ENCODE measurements around the gene MAP4K3.
A peak's percentile ranks its signal among the peaks of the same experiment; 100 is the strongest.

Gene MAP4K3

GRCh38 chr2:39443009-39443408, 5.9 kb upstream of the MAP4K3 start:
- DNase-seq (ENCODE audit: low read depth), result no peak

- DNase-seq (ENCODE audit: low read depth), result peak; percentile 59
Measured at GRCh38 chr2:39437522-39438296, 624 bp upstream of the MAP4K3 start.

DNA sequence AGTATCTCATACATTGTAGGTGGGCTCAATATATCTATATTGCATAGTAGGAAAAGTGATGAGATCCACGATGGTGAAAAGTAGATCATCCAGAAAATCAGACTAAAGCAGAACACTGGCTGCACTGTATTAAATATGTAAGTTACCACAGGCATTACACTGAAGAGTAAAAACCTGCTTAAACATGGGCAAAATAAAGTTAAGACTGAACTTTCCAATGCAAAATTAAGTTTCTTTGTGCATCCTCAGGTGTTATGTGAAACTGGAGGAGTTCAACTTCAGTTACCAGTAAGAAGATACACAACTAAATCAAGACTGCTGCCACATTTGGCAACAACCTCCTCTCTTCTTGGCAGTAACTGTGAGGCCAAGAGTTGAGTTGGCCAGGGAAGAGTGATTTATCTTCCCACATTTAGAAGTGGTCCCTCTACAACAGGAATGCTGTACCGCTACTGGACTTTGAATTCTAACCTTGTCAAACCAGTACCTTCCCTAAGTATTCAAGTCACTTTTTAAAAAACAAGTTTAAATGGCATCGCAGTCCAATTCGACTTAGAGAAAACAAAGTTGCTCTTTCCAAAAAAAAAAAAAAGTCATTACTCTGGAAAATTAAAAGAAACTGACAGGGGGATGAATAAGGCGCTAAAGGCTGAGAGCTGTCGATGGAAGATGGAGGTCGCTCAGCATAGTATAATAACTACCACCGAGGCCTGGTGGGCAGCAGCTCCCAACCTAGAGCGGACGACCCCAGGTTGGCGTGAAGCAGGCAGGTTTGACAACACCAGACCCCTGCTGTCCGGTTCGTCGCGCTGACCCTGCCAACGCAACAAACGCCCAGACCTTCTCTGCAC, 1.1 kb downstream of the MAP4K3 start:
- DNase-seq (ENCODE audit: low read depth), result peak; percentile 44

DNA sequence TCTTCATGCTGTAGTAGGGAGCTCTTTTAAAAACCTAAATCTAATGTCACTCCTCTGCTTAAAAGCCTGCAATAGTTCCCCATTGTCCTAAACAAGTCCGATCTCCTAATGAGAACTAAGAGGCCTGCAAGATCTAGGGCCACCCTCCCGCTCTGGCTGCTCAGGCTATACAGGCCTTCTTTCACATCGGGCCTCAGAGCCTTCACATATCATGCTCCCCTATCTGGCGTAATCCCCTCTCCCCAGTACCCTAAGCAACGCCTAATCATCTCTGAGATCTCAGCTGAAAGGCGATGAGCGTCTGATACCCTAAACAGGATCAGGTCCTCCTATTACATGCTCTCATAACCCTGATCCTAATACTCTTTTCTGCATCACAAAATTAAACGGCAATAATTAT, 1.9 kb downstream of the MAP4K3 start:
- DNase-seq (ENCODE audit: low read depth), result peak; percentile 42

- DNase-seq (ENCODE audit: low read depth), result no peak
Measured at GRCh38 chr2:39434233-39434897, 2.7 kb downstream of the MAP4K3 start.

DNA sequence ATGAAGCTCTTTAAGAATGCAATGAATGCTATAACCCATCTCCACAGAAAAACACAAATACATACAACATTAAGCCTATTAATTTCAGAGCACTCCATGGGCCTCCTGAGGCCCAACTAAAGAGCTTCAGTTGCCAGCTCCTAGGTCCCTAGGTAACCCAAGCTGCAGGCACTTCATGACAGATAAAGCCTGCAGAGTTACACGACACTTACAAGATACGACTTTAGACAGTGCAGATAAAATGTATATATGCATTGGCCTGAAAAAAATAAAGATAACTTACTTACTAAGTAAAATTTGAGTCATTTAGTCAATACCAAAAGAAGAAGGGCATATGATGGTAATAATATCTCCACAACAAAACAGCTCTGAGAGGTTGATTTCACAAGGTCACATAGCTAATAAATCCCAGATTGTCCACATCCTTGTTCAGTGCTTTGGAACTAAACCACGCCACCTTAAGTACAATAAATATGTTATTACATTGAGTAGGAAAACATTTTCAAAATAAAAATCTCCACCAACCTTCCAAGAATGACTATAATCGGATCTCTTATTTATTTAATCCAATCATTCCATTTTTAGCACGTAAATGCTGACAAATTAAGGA, 3.4 kb downstream of the MAP4K3 start:
- DNase-seq (ENCODE audit: low read depth), result no peak

DNA sequence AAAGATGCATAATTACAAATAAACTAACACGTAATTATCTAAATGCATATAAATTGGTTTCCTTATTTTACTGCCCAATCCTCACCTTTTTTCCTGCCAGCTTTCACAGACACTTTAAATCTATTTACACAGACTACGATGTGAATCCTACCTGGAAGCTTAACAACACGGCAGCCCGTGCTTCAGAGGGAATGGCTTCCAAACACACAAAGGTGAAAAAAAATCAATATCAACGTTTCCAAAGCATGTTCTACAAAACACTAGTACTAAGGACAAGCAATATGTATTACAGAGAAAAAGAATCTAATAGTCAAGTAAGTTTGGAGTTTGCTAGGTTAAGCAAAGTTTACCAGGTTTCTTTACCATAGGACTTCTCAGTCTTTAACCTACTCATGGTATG, 4.4 kb downstream of the MAP4K3 start:
- no peak for DNase-seq (ENCODE audit: low read depth)

DNA sequence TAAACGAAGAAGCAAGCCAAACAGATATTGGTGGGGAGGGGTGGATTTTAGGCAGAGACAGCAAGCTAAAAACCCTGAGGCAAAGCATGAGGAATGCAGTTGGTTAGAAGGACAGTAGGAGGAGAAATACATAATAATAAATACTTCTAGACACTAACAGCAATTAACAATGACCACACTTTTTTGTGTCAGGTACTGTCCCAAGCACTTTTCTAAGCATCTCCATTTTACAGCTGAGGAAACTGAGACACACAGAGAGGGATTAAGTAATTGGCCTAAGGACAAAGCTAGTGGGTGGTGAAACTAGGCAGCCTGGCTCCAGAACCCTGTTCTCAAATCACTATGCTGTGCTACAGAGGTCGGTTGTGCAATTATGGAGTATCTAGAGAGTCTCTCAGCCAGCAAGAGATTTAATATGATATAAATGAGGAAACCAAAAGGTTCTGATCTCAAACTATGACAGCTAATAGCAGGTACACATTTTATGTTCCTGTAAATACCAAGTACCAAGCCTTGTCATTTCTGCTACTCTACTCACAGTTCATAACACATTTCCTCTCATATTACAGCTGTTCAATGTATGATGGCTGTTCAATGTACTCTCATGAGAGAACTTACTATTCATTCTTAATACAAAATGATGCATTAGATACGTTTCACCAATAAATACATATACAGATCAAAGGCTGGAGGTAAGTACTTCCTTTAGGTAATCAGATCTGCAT, 5.3 kb downstream of the MAP4K3 start:
- DNase-seq (ENCODE audit: low read depth), result peak; percentile 42

DNA sequence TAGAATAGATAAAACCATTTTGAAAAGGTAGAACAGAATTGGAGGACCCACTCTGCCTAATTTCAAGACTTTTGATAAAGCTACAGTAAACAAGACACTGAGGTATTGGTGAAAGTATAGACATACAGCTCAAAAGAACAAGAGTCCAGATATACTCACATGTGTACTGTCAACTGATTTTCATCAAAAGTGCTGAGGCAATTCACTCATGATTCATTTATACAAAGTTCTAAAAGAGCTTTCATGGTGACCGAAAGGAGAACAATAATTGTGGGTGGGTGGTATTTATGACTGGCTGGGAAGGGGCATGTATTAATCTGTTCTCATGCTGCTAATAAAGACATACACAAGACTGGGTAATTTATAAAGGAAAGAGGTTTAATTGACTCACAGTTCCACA, 7.3 kb downstream of the MAP4K3 start:
- DNase-seq (ENCODE audit: low read depth), result no peak

DNA sequence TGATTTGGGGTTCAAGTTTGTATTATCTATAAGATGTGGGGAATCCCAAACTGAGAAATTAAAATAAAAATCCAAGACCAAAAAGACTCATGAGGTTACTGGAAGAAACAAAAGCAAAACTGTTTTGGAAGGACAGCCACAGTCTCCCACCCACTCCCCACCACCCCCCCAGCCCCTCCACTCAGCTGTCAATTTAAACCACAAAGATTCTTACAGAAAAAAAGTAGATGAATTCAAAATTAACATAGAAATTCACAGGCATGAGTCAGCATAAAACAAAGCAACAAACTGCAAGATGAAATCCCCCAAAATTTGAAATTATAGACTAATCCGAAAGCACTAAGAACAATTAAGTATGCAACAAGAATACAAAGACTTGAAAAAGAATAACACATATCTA, 12.1 kb downstream of the MAP4K3 start:
- DNase-seq (ENCODE audit: low read depth), result no peak

GRCh38 chr2:39422700-39423099, 14.4 kb downstream of the MAP4K3 start:
- no peak for DNase-seq (ENCODE audit: low read depth)

DNA sequence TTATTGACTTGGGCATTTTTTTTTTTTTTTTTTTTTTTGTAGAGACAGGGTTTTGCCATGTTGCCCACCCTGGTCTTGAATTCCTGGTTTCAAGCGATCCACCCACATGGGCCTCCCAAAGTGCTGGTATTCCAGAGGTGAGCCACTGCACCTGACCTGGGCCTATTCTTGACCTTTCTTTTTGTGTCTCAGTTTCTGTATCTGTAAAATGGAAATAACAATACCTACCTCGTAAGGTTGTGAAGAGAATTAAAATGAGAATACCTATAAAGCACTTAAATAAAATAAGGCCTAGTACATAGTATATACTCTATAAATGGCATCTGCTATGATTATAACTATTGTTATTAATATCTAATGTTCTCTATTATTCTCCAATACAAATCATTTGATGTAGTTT, 15.7 kb downstream of the MAP4K3 start:
- no peak for DNase-seq (ENCODE audit: low read depth)

- DNase-seq (ENCODE audit: low read depth), result peak; percentile 44
Measured at GRCh38 chr2:39419282-39420223, 17.5 kb downstream of the MAP4K3 start.

GRCh38 chr2:39418491-39418890, 18.6 kb downstream of the MAP4K3 start:
- DNase-seq (ENCODE audit: low read depth), result no peak

DNA sequence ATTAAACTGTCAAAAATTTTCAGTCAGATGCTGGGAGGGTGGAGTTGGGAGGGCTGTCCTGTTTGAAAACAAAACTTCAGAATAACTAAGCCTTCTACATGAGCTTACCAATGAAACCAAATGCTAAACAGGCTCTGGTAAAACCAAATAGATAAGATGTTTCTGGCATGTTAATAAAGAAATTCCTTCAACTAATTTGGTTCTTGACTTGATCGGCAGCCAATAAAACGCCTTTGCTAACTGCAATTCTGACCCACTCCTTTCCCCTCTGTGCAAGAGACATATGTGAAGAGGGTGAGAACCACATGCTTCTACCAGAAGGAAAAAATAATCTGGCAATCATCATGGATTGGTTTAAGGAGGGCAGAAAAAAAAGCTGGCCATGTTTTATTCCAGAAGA, 20.9 kb downstream of the MAP4K3 start:
- no peak for DNase-seq (ENCODE audit: low read depth)

GRCh38 chr2:39413063-39413737, 23.9 kb downstream of the MAP4K3 start:
- DNase-seq (ENCODE audit: low read depth), result no peak

DNA sequence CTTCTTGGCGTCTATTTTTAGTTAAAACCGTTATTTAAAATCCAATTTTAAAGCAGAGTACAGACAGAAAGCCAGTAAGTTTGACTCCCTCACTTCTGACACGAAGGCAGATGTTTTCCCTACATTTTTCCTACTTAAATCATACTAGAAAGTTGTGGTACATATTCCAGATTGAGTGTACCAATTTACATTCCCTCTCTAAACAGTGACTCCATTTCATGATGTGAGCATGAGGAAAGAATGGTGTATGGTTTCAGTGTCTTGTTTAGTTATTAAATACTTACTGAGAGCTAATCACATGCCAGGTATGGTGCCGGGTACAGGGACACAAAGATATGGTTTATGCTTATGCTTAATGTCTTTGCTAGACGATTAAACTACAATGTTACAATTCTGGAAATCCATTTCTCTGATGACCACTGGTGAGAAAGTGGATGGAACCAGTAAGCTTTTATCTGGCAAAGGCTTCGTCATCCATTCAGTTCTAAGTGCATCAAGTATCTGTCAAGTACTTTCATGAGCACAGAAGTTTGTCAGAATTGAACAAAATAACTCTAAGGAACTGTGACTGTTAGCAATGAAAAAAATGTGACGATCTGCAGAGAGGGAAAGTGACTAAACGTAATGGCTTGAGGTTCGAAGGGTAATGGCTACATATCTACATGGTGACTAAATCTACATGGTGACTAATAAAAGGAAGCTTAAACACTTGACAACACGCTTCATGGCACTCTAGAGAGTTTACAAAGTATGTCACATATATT, 25.7 kb downstream of the MAP4K3 start:
- peak; percentile 98 for DNase-seq (ENCODE audit: low read depth)

- peak; percentile 35 for DNase-seq (ENCODE audit: low read depth)
Measured at GRCh38 chr2:39409697-39410389, 27.2 kb downstream of the MAP4K3 start.
